ENCODE data around the gene EFCAB6.

EFCAB6 gene

DNA sequence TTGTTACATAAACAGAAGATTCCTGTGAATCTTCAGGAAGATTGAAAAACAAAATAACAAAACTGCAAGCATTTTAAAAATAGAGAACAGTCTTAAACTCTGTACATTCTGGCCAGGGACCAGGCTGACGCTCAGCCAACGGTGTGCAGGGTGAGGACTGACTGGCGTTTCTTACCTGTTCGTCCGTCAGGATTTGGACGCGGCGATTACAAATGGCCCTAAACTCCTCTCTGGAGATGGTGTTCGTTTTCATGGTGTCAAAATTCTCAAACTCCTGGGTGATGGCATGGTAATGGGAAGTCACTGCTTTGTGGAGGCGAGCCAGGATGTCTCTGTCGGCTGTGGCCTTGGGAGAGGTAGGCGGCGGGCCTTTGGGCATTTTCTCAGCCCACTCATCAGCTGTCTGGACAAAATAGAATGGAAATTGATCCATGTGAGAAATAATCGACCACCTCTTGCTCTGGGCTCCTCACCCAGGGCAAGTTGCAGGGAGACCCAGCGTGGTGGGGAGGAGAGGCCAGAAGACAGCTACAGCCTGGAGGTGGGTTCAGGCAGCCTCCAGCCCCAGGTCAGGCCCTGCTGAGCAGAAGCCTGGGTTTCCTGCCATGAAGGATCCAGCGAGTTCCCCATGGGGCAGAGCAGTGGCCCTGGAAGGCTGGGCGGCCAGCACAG is 257.3 kb downstream of the EFCAB6 start:
- no peak overlapping the region for H3K27ac ChIP-seq (ENCODE audit: low read length)
- H3K79me2 ChIP-seq (ENCODE audit: insufficient read depth, low read length) = no peaks in the 10 kb centered on the region
- no peak overlapping the region for H2AFZ ChIP-seq (ENCODE audit: low read depth, low read length)
- H3K9ac ChIP-seq (ENCODE audit: low read depth, low read length) = no peak overlapping the region
- no peaks in the 10 kb centered on the region for H4K20me1 ChIP-seq (ENCODE audit: insufficient read depth, low read length)
- no peak for DNase-seq
- H3K4me1 ChIP-seq (ENCODE audit: insufficient read depth, low read length) = no peaks in the 10 kb centered on the region
- no peaks in the 10 kb centered on the region for H3K36me3 ChIP-seq (ENCODE audit: insufficient read depth, low read length)
- no peaks in the 10 kb centered on the region for H3K27me3 ChIP-seq (ENCODE audit: insufficient read depth, low read length, poor library complexity)
- TF ChIP-seq, protein P1, sequence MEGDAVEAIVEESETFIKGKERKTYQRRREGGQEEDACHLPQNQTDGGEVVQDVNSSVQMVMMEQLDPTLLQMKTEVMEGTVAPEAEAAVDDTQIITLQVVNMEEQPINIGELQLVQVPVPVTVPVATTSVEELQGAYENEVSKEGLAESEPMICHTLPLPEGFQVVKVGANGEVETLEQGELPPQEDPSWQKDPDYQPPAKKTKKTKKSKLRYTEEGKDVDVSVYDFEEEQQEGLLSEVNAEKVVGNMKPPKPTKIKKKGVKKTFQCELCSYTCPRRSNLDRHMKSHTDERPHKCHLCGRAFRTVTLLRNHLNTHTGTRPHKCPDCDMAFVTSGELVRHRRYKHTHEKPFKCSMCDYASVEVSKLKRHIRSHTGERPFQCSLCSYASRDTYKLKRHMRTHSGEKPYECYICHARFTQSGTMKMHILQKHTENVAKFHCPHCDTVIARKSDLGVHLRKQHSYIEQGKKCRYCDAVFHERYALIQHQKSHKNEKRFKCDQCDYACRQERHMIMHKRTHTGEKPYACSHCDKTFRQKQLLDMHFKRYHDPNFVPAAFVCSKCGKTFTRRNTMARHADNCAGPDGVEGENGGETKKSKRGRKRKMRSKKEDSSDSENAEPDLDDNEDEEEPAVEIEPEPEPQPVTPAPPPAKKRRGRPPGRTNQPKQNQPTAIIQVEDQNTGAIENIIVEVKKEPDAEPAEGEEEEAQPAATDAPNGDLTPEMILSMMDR (IDR thresholded peaks at IDR 0.05; ENCODE audit: borderline replicate concordance, extremely low read depth, low read length, poor library complexity, severe bottlenecking) = no peak
- TF ChIP-seq EZH2 (IDR thresholded peaks at IDR 0.05; ENCODE audit: borderline replicate concordance, low read depth, low read length, severe bottlenecking) = no peak
- H3K4me2 ChIP-seq (ENCODE audit: insufficient read depth, low read length) = no peak overlapping the region
- no peaks in the 10 kb centered on the region for H3K9me3 ChIP-seq (ENCODE audit: insufficient read depth, low read length, severe bottlenecking)
- H3K4me3 ChIP-seq (ENCODE audit: low read depth in 1 of 2, low read length in 2 of 2) = no peak overlapping the region
- ATAC-seq (ENCODE audit: insufficient read depth, low read depth) = no peak

GRCh38 chr22:43554259-43554636 is 257.9 kb downstream of the EFCAB6 start:
- no peaks in the 10 kb centered on the region for H3K27me3 ChIP-seq (ENCODE audit: insufficient read depth, low read length, poor library complexity)
- DNase-seq = no peak

GRCh38 chr22:43553451-43554258 is 258.4 kb downstream of the EFCAB6 start:
- H3K4me1 ChIP-seq (ENCODE audit: insufficient read depth, low read length) = no peaks in the 10 kb centered on the region
- H3K9ac ChIP-seq (ENCODE audit: low read depth, low read length) = no peak overlapping the region
- no peaks in the 10 kb centered on the region for H3K9me3 ChIP-seq (ENCODE audit: insufficient read depth, low read length, severe bottlenecking)
- DNase-seq (no peak), ATAC-seq (ENCODE audit: insufficient read depth, low read depth) (no peak)
- H3K79me2 ChIP-seq (ENCODE audit: insufficient read depth, low read length) = no peaks in the 10 kb centered on the region
- no peaks in the 10 kb centered on the region for H3K36me3 ChIP-seq (ENCODE audit: insufficient read depth, low read length)
- TF ChIP-seq, protein P1 (IDR thresholded peaks at IDR 0.05; ENCODE audit: borderline replicate concordance, extremely low read depth, low read length, poor library complexity, severe bottlenecking) = no peak
- TF ChIP-seq EZH2 (IDR thresholded peaks at IDR 0.05; ENCODE audit: borderline replicate concordance, low read depth, low read length, severe bottlenecking) = no peak
- no peak overlapping the region for H3K27ac ChIP-seq (ENCODE audit: low read length)
- no peaks in the 10 kb centered on the region for H4K20me1 ChIP-seq (ENCODE audit: insufficient read depth, low read length)
- H3K27me3 ChIP-seq (ENCODE audit: insufficient read depth, low read length, poor library complexity) = no peaks in the 10 kb centered on the region
- no peak overlapping the region for H2AFZ ChIP-seq (ENCODE audit: low read depth, low read length)
- H3K4me2 ChIP-seq (ENCODE audit: insufficient read depth, low read length) = no peak overlapping the region
- H3K4me3 ChIP-seq (ENCODE audit: low read depth in 1 of 2, low read length in 2 of 2) = no peak overlapping the region

More at GRCh38 chr22:43554259-43554636, 257.9 kb downstream of the EFCAB6 start:
- H3K4me3 ChIP-seq (ENCODE audit: low read depth in 1 of 2, low read length in 2 of 2) = no peak overlapping the region
- no peak overlapping the region for H2AFZ ChIP-seq (ENCODE audit: low read depth, low read length)
- TF ChIP-seq EZH2 (IDR thresholded peaks at IDR 0.05; ENCODE audit: borderline replicate concordance, low read depth, low read length, severe bottlenecking) = no peak
- TF ChIP-seq, protein P1 (IDR thresholded peaks at IDR 0.05; ENCODE audit: borderline replicate concordance, extremely low read depth, low read length, poor library complexity, severe bottlenecking) = no peak
- no peaks in the 10 kb centered on the region for H3K36me3 ChIP-seq (ENCODE audit: insufficient read depth, low read length)
- no peak overlapping the region for H3K4me2 ChIP-seq (ENCODE audit: insufficient read depth, low read length)
- H3K27ac ChIP-seq (ENCODE audit: low read length) = no peak overlapping the region
- no peaks in the 10 kb centered on the region for H3K9me3 ChIP-seq (ENCODE audit: insufficient read depth, low read length, severe bottlenecking)
- ATAC-seq (ENCODE audit: insufficient read depth, low read depth) = no peak
- H3K79me2 ChIP-seq (ENCODE audit: insufficient read depth, low read length) = no peaks in the 10 kb centered on the region
- H4K20me1 ChIP-seq (ENCODE audit: insufficient read depth, low read length) = no peaks in the 10 kb centered on the region
- H3K9ac ChIP-seq (ENCODE audit: low read depth, low read length) = no peak overlapping the region
- H3K4me1 ChIP-seq (ENCODE audit: insufficient read depth, low read length) = no peaks in the 10 kb centered on the region
